ENCODE results near the gene SPEM2. TPM values are rescaled to one million over a fixed set of nuclear protein-coding genes. Genes with fewer than 3 reads are reported as not detected.

The SPEM2 gene
- total RNA-seq, 1 donor from 2014 or later: not detected

- intact Hi-C loops (cut with micrococcal nuclease): no loop called here
- no peak for DNase-seq
- peaks cover 50% of the 10 kb centered on the region for H3K27me3 ChIP-seq (ENCODE audit: low read depth)
- no peak overlapping the region for H3K4me3 ChIP-seq
- H3K9me3 ChIP-seq (replicated peaks): no peaks in the 10 kb centered on the region
- TF ChIP-seq CTCF (IDR thresholded peaks at IDR 0.05; ENCODE audit: borderline replicate concordance): no peak
- no peaks in the 10 kb centered on the region for H3K36me3 ChIP-seq
- H3K27ac ChIP-seq (replicated peaks): no peak overlapping the region
- H3K4me1 ChIP-seq: peaks cover 64% of the 10 kb centered on the region
These were observed 16.7 kb downstream of the SPEM2 start for GRCh38 chr17:7442142-7442541.

GRCh38 chr17:7443499-7444485, 18.4 kb downstream of the SPEM2 start:
- Histone ChIP-seq H3K27me3 (ENCODE audit: low read depth) (peaks cover 56% of the 10 kb centered on the region), H3K36me3 (no peaks in the 10 kb centered on the region), H3K27ac (replicated peaks) (no peak overlapping the region), H3K4me3 (no peak overlapping the region), H3K9me3 (replicated peaks) (no peaks in the 10 kb centered on the region), H3K4me1 (peaks cover 48% of the 10 kb centered on the region)
- intact Hi-C loops (cut with micrococcal nuclease): no loop called here
- no peak for DNase-seq
- no peak for TF ChIP-seq CTCF (IDR thresholded peaks at IDR 0.05; ENCODE audit: borderline replicate concordance)

- no peaks in the 10 kb centered on the region for H3K9me3 ChIP-seq (replicated peaks)
- intact Hi-C loops (cut with micrococcal nuclease): no loop called here
- peak within 1 kb of the TSS; percentile 74 for H3K27ac ChIP-seq (replicated peaks)
- peak; percentile 36 for TF ChIP-seq CTCF (IDR thresholded peaks at IDR 0.05; ENCODE audit: borderline replicate concordance)
- peaks cover 45% of the 10 kb centered on the region for H3K27me3 ChIP-seq (ENCODE audit: low read depth)
- DNase-seq: peak; percentile 88
- H3K4me3 ChIP-seq: peak within 1 kb of the TSS; percentile 70
- H3K36me3 ChIP-seq: no peaks in the 10 kb centered on the region
- H3K4me1 ChIP-seq: peaks cover 36% of the 10 kb centered on the region
These were observed 19.5 kb downstream of the SPEM2 start, which contains the start of gene CHRNB1 for GRCh38 chr17:7444682-7445618. CHRNB1 (plus strand) TSS chr17:7445061; CDS start chr17:7445128, 67 bp downstream.

- peaks cover 30% of the 10 kb centered on the region for H3K4me1 ChIP-seq
- peaks cover 39% of the 10 kb centered on the region for H3K27me3 ChIP-seq (ENCODE audit: low read depth)
- no peak for TF ChIP-seq CTCF (IDR thresholded peaks at IDR 0.05; ENCODE audit: borderline replicate concordance)
- no peak for DNase-seq
- no peaks in the 10 kb centered on the region for H3K36me3 ChIP-seq
- intact Hi-C loops (cut with micrococcal nuclease): no loop called here
- H3K9me3 ChIP-seq (replicated peaks): no peaks in the 10 kb centered on the region
- peak overlapping the region; percentile 70 for H3K4me3 ChIP-seq
- H3K27ac ChIP-seq (replicated peaks): peak overlapping the region; percentile 74
These were observed 20.2 kb downstream of the SPEM2 start for GRCh38 chr17:7445619-7445968.

GRCh38 chr17:7448461-7448860, 23.0 kb downstream of the SPEM2 start:
- Histone ChIP-seq H3K27me3 (ENCODE audit: low read depth) (peaks cover 35% of the 10 kb centered on the region), H3K36me3 (no peaks in the 10 kb centered on the region), H3K9me3 (replicated peaks) (no peaks in the 10 kb centered on the region), H3K4me1 (peaks cover 24% of the 10 kb centered on the region), H3K4me3 (no peak overlapping the region), H3K27ac (replicated peaks) (no peak overlapping the region)
- TF ChIP-seq CTCF (IDR thresholded peaks at IDR 0.05; ENCODE audit: borderline replicate concordance): no peak
- DNase-seq: no peak
- intact Hi-C loops (cut with micrococcal nuclease): no loop called here

All from left ventricle myocardium inferior (tissue), 1 donor.